GM23338 (cell line): ENCODE data around the gene SYNDIG1. TPM values are rescaled to one million over a fixed set of nuclear protein-coding genes. Genes with fewer than 3 reads are reported as not detected.

ENCODE experiments used
- ATAC-seq: fragments of 200-7000 bp; cut with Tn5 transposase; 3 replicates; pipeline ENCODE4 v1.9.1; 2020
- DNase-seq: peaks from one replicate; pipeline ENCODE4 v3.0.0-alpha.2; 2015; ENCODE audit warnings: low spot score
- H2AFZ ChIP-seq: fragments of 200-600 bp; sonication (generic); 2 replicates; pipeline ENCODE4 v1.8.0; 2016; ENCODE audit warnings: antibody characterized with exemption, mild to moderate bottlenecking, moderate library complexity
- H3F3A ChIP-seq: fragments of 200-600 bp; sonication (generic); replicated peaks from 2 replicates; pipeline ENCODE4 v1.8.0; 2017; ENCODE audit warnings: antibody characterized with exemption, mixed run types, low read depth
- H3K27ac ChIP-seq: fragments of 200-600 bp; sonication (generic); 2 replicates; pipeline ENCODE4 v1.6.1; 2016; ENCODE audit warnings: low read depth
- H3K27me3 ChIP-seq: fragments of 200-600 bp; sonication (generic); 2 replicates; pipeline ENCODE4 v1.8.0; 2016; ENCODE audit warnings: mild to moderate bottlenecking, mixed run types, moderate library complexity; ENCODE audit not compliant: insufficient read depth
- H3K36me3 ChIP-seq: fragments of 200-600 bp; sonication (generic); 2 replicates; pipeline ENCODE4 v1.8.0; 2016; ENCODE audit warnings: mild to moderate bottlenecking; ENCODE audit not compliant: insufficient read depth
- H3K4me1 ChIP-seq: fragments of 200-600 bp; sonication (generic); 2 replicates; pipeline ENCODE4 v1.8.0; 2016; ENCODE audit warnings: mild to moderate bottlenecking, moderate library complexity; ENCODE audit not compliant: insufficient read depth
- H3K4me2 ChIP-seq: fragments of 200-600 bp; sonication (generic); 2 replicates; pipeline ENCODE4 v1.7.1; 2017; ENCODE audit warnings: mixed run types
- H3K4me3 ChIP-seq: fragments of 200-600 bp; sonication (generic); 2 replicates; pipeline ENCODE4 v1.6.1; 2016; ENCODE audit warnings: mixed run types
- H3K79me2 ChIP-seq: fragments of 200-600 bp; sonication (generic); replicated peaks from 2 replicates; pipeline ENCODE4 v1.8.0; 2017; ENCODE audit warnings: mild to moderate bottlenecking; ENCODE audit not compliant: insufficient read depth
- H3K9me2 ChIP-seq: fragments of 200-600 bp; sonication (generic); 2 replicates; pipeline ENCODE4 v1.8.0; 2017; ENCODE audit not compliant: insufficient read depth
- H4K20me1 ChIP-seq: fragments of 200-600 bp; sonication (generic); replicated peaks from 2 replicates; pipeline ENCODE4 v1.8.0; 2017; ENCODE audit warnings: mild to moderate bottlenecking; ENCODE audit not compliant: insufficient read depth
- H3K27ac Mint-ChIP-seq: 2 replicates; pipeline ENCODE4 v1.8.0; 2020; ENCODE audit warnings: inconsistent platforms, mild to moderate bottlenecking, moderate library complexity, mixed read lengths
- H3K27me3 Mint-ChIP-seq: 3 replicates; pipeline ENCODE4 v1.8.0; 2022; ENCODE audit warnings: low read depth, mild to moderate bottlenecking, moderate library complexity, mixed read lengths, inconsistent platforms; ENCODE audit not compliant: insufficient read depth, poor library complexity
- H3K36me3 Mint-ChIP-seq: 3 replicates; pipeline ENCODE4 v1.8.0; 2021; ENCODE audit warnings: low read depth, mild to moderate bottlenecking, inconsistent platforms, moderate library complexity, mixed read lengths
- H3K4me1 Mint-ChIP-seq: 3 replicates; pipeline ENCODE4 v1.8.0; 2020; ENCODE audit warnings: mild to moderate bottlenecking, inconsistent platforms, mixed read lengths
- H3K4me3 Mint-ChIP-seq: 3 replicates; pipeline ENCODE4 v1.8.0; 2021; ENCODE audit warnings: moderate library complexity, mild to moderate bottlenecking, inconsistent platforms, mixed read lengths
- H3K9me3 Mint-ChIP-seq: 3 replicates; pipeline ENCODE4 v1.8.0; 2020; ENCODE audit warnings: moderate library complexity, mild to moderate bottlenecking, inconsistent platforms, mixed read lengths
- EZH2 ChIP-seq: fragments of 200-600 bp; sonication (generic); IDR thresholded peaks from one replicate; pipeline ENCODE4 v1.8.0; 2017; ENCODE audit warnings: antibody characterized with exemption, mild to moderate bottlenecking, low read depth; ENCODE audit not compliant: unreplicated experiment
- EZH2phosphoT487 ChIP-seq: fragments of 200-600 bp; sonication (generic); IDR thresholded peaks from one replicate; pipeline ENCODE4 v1.8.1; 2018; ENCODE audit warnings: antibody characterized with exemption; ENCODE audit not compliant: unreplicated experiment
- NANOG ChIP-seq: IDR thresholded peaks from 2 replicates; pipeline ENCODE4 v1.6.1; 2016; ENCODE audit warnings: antibody characterized with exemption, borderline replicate concordance
- POLR2AphosphoS5 ChIP-seq: IDR thresholded peaks from 2 replicates; pipeline ENCODE4 v1.6.1; 2016; ENCODE audit warnings: antibody characterized with exemption, low read depth
- ZNF331 ChIP-seq: fragments of 250-450 bp; sonication (Bioruptor Pico); IDR thresholded peaks from 2 replicates; pipeline ENCODE4 v1.5.0; 2020; ENCODE audit warnings: low read depth, mild to moderate bottlenecking, moderate library complexity
- polyA plus RNA-seq: library from polyadenylated mRNA; unstranded; fragments of >200 nt; fragmentation: Nextera tagmentation; extraction: Ambion mirVana; gene quantifications from 2 replicates; pipeline ENCODE4 v1.2.1, GENCODE V29; 2016
- total RNA-seq: library from RNA; depleted of rRNA; stranded (reverse); fragments of >200 nt; shearing (Covaris generic); gene quantifications from 2 replicates; pipeline ENCODE4 v1.2.3, GENCODE V29; 2014
- TF ChIP-seq, protein P1 (sequence below), 2 experiments: fragments of 200-600 bp in 1 of 2; sonication (generic) in 1 of 2; conservative IDR thresholded peaks; 2 replicates each; pipeline versions ENCODE4 v1.5.1 to v1.6.1; 2016 to 2017; ENCODE audit warnings: antibody characterized with exemption in 2 of 2, low read depth in 2 of 2, mild to moderate bottlenecking in 2 of 2, moderate library complexity in 1 of 2
- TF ChIP-seq, protein P2 (sequence below): fragments of 250-450 bp; sonication (Bioruptor Pico); IDR thresholded peaks from 2 replicates; pipeline ENCODE4 v1.5.0; 2020; ENCODE audit warnings: mild to moderate bottlenecking, moderate library complexity

The SYNDIG1 gene
- total and polyA plus RNA-seq, 2 experiments from 2014 or later: 2.8 to 4.8 TPM

DNA sequence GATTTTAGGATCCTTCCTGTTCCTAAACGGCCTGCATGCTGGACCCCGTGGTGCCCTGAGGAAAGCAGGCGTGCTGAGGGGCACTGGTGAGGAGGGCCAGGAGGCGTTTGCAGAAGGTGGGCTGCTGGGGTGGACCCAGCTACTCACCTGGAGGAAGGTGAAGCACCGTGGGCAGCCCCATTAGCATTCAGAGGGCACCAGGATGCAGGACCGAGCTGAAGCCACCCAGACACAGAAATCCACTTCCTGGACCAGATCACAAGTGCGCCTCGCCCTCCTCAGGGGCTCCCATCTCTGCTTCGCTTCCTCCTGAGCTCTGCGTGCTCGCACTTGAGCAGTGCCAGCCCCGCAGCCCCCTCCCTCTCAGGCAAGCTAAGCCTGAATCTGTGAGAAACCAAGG, 187.0 kb downstream of the SYNDIG1 start (continued):
- no peak for TF ChIP-seq NANOG
- TF ChIP-seq EZH2phosphoT487: no peak
- TF ChIP-seq, protein P1, sequence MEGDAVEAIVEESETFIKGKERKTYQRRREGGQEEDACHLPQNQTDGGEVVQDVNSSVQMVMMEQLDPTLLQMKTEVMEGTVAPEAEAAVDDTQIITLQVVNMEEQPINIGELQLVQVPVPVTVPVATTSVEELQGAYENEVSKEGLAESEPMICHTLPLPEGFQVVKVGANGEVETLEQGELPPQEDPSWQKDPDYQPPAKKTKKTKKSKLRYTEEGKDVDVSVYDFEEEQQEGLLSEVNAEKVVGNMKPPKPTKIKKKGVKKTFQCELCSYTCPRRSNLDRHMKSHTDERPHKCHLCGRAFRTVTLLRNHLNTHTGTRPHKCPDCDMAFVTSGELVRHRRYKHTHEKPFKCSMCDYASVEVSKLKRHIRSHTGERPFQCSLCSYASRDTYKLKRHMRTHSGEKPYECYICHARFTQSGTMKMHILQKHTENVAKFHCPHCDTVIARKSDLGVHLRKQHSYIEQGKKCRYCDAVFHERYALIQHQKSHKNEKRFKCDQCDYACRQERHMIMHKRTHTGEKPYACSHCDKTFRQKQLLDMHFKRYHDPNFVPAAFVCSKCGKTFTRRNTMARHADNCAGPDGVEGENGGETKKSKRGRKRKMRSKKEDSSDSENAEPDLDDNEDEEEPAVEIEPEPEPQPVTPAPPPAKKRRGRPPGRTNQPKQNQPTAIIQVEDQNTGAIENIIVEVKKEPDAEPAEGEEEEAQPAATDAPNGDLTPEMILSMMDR (conservative IDR thresholded peaks at IDR 0.05; ENCODE audit: low read depth in 2 of 2): no peak

DNA sequence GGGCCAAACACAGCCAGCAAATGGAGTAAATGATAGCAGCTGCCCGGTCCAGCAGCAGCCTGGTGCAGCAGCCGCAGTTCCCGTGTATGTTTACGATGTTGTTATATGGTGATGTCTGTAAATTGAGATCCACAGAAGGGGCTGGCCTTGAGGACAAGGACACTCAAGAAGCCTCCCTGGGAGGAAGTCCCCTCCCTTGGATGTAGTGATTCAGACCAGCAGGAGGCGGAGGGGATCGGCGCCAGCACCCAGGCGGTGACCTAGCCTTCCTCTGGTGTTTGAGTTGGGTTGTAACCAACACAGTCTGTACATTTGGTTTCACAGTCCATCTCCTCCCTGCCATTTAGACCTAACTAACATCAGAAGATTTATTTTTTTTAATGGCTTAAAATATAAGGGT, 187.8 kb downstream of the SYNDIG1 start:
- Histone ChIP-seq H3K27ac (no peak overlapping the region), H3K79me2 (no peaks in the 10 kb centered on the region), H3K4me2 (no peak overlapping the region), H3K36me3 (no peaks in the 10 kb centered on the region), H4K20me1 (no peaks in the 10 kb centered on the region), H2AFZ (no peak overlapping the region), H3K27me3 (no peaks in the 10 kb centered on the region), H3K4me1 (no peaks in the 10 kb centered on the region), H3K9me2 (no peaks in the 10 kb centered on the region), H3F3A (no peaks in the 10 kb centered on the region), H3K4me3 (no peak overlapping the region)
- TF ChIP-seq EZH2 (no peak), POLR2AphosphoS5 (no peak), ZNF331 (CRISPR knock-in tag) (no peak)
- TF ChIP-seq, protein P2, sequence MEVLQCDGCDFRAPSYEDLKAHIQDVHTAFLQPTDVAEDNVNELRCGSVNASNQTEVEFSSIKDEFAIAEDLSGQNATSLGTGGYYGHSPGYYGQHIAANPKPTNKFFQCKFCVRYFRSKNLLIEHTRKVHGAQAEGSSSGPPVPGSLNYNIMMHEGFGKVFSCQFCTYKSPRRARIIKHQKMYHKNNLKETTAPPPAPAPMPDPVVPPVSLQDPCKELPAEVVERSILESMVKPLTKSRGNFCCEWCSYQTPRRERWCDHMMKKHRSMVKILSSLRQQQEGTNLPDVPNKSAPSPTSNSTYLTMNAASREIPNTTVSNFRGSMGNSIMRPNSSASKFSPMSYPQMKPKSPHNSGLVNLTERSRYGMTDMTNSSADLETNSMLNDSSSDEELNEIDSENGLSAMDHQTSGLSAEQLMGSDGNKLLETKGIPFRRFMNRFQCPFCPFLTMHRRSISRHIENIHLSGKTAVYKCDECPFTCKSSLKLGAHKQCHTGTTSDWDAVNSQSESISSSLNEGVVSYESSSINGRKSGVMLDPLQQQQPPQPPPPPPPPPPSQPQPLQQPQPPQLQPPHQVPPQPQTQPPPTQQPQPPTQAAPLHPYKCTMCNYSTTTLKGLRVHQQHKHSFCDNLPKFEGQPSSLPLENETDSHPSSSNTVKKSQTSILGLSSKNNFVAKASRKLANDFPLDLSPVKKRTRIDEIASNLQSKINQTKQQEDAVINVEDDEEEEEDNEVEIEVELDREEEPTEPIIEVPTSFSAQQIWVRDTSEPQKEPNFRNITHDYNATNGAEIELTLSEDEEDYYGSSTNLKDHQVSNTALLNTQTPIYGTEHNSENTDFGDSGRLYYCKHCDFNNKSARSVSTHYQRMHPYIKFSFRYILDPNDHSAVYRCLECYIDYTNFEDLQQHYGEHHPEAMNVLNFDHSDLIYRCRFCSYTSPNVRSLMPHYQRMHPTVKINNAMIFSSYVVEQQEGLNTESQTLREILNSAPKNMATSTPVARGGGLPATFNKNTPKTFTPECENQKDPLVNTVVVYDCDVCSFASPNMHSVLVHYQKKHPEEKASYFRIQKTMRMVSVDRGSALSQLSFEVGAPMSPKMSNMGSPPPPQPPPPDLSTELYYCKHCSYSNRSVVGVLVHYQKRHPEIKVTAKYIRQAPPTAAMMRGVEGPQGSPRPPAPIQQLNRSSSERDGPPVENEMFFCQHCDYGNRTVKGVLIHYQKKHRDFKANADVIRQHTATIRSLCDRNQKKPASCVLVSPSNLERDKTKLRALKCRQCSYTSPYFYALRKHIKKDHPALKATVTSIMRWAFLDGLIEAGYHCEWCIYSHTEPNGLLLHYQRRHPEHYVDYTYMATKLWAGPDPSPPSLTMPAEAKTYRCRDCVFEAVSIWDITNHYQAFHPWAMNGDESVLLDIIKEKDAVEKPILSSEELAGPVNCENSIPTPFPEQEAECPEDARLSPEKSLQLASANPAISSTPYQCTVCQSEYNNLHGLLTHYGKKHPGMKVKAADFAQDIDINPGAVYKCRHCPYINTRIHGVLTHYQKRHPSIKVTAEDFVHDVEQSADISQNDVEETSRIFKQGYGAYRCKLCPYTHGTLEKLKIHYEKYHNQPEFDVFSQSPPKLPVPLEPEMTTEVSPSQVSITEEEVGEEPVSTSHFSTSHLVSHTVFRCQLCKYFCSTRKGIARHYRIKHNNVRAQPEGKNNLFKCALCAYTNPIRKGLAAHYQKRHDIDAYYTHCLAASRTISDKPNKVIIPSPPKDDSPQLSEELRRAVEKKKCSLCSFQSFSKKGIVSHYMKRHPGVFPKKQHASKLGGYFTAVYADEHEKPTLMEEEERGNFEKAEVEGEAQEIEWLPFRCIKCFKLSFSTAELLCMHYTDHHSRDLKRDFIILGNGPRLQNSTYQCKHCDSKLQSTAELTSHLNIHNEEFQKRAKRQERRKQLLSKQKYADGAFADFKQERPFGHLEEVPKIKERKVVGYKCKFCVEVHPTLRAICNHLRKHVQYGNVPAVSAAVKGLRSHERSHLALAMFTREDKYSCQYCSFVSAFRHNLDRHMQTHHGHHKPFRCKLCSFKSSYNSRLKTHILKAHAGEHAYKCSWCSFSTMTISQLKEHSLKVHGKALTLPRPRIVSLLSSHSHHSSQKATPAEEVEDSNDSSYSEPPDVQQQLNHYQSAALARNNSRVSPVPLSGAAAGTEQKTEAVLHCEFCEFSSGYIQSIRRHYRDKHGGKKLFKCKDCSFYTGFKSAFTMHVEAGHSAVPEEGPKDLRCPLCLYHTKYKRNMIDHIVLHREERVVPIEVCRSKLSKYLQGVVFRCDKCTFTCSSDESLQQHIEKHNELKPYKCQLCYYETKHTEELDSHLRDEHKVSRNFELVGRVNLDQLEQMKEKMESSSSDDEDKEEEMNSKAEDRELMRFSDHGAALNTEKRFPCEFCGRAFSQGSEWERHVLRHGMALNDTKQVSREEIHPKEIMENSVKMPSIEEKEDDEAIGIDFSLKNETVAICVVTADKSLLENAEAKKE (CRISPR knock-in tag): no peak
- TF ChIP-seq, protein P1 (conservative IDR thresholded peaks at IDR 0.05; ENCODE audit: low read depth in 2 of 2): no peak
- Mint-ChIP-seq H3K27me3 (no peaks in the 10 kb centered on the region), H3K36me3 (no peaks in the 10 kb centered on the region; the same call in 2 of the 3 replicates), H3K4me3 (no peak overlapping the region), H3K9me3 (no peaks in the 10 kb centered on the region; the same call in 2 of the 3 replicates), H3K27ac (no peak overlapping the region), H3K4me1 (no peaks in the 10 kb centered on the region; the same call in 1 of the 3 replicates)
- DNase-seq (no peak), ATAC-seq (no peak)
